GM13977 (cell line): ENCODE data around the gene ARFGAP1.

Source experiments
- DNase-seq: peaks from one replicate; pipeline ENCODE4 v3.0.0; 2012; ENCODE audit warnings: low spot score
- CTCF ChIP-seq: IDR thresholded peaks from 2 replicates; pipeline ENCODE4 v1.5.1; 2012; ENCODE audit warnings: mild to moderate bottlenecking, control low read depth; ENCODE audit not compliant: insufficient read depth; ENCODE audit errors: extremely low read depth, missing control alignments
- in situ Hi-C: fragments of 300-500 bp; cut with MboI; formaldehyde crosslinking; loops from one replicate; pipeline ENCODE4 v1.12.0; 2022; ENCODE audit warnings: low sequenced_read_pairs, low pct_unique_long_range_greater_than_20kb, mixed read lengths, inconsistent platforms; ENCODE audit not compliant: unreplicated experiment

Gene ARFGAP1

GRCh38 chr20:63239431-63239830, 33.2 kb upstream of the ARFGAP1 start:
- DNase-seq, result no peak
- in situ Hi-C loops, result loop anchor here (25.0 kb wide), 1 partner anchor 98 kb away; no protein-coding TSS in a partner anchor
- TF ChIP-seq CTCF, result no peak

- DNase-seq, result no peak
- in situ Hi-C loops, result loop anchor here (25.0 kb wide), 1 partner anchor 97 kb away; no protein-coding TSS in a partner anchor
- no peak for TF ChIP-seq CTCF
These were observed 32.6 kb upstream of the ARFGAP1 start for GRCh38 chr20:63240004-63240403.

- in situ Hi-C loops, result loop anchor here (25.0 kb wide), 1 partner anchor 96 kb away; no protein-coding TSS in a partner anchor
- no peak for TF ChIP-seq CTCF
- DNase-seq, result no peak
These were observed 31.3 kb upstream of the ARFGAP1 start for GRCh38 chr20:63241272-63241671.

- in situ Hi-C loops, result loop anchor here (25.0 kb wide), 1 partner anchor 95 kb away; no protein-coding TSS in a partner anchor
- DNase-seq, result no peak
- no peak for TF ChIP-seq CTCF
These were observed 29.9 kb upstream of the ARFGAP1 start for GRCh38 chr20:63242736-63243135.

GRCh38 chr20:63243604-63244247, 28.9 kb upstream of the ARFGAP1 start:
- no peak for DNase-seq
- in situ Hi-C loops, result loop anchor here (25.0 kb wide), 1 partner anchor 94 kb away; no protein-coding TSS in a partner anchor
- no peak for TF ChIP-seq CTCF

GRCh38 chr20:63244468-63244867, 28.1 kb upstream of the ARFGAP1 start:
- in situ Hi-C loops, result loop anchor here (25.0 kb wide), 1 partner anchor 93 kb away; no protein-coding TSS in a partner anchor
- DNase-seq, result no peak
- TF ChIP-seq CTCF, result no peak
